ENCODE results near the gene RGS17. TPM values are rescaled to one million over a fixed set of nuclear protein-coding genes. Genes with fewer than 3 reads are reported as not detected.

Gene RGS17
- total RNA-seq, 1 experiment from 2014 or later = 3.2 TPM

GRCh38 chr6:153096792-153097191 lies 34.3 kb downstream of the RGS17 start:
- H3T11ph ChIP-seq (ENCODE audit: low read length) = no peak overlapping the region
- no peak overlapping the region for H4K8ac ChIP-seq (replicated peaks; ENCODE audit: insufficient read length, low read depth, low read length)
- H3K14ac ChIP-seq (ENCODE audit: insufficient read depth, low read length) = no peak overlapping the region
- no peak overlapping the region for H2BK20ac ChIP-seq (ENCODE audit: low read depth, low read length, poor library complexity, severe bottlenecking)
- H3K56ac ChIP-seq (ENCODE audit: insufficient read length, low read depth, low read length) = no peak overlapping the region
- no peaks in the 10 kb centered on the region for H4K20me1 ChIP-seq (ENCODE audit: control insufficient read depth, insufficient read depth, insufficient read length)
- no peak overlapping the region for H2BK15ac ChIP-seq (ENCODE audit: low read depth, low read length)
- H2BK120ac ChIP-seq (ENCODE audit: low read depth, low read length, poor library complexity, severe bottlenecking) = no peak overlapping the region
- Mint-ChIP-seq H3K4me3 (no peak overlapping the region), H3K27ac (no peak overlapping the region), H3K27me3 (ENCODE audit: low read depth) (no peaks in the 10 kb centered on the region), H3K4me1 (no peaks in the 10 kb centered on the region), H3K9me3 (no peaks in the 10 kb centered on the region), H3K36me3 (ENCODE audit: insufficient read depth in 1 of 3, low read depth in 3 of 3) (no peaks in the 10 kb centered on the region)
- H2BK12ac ChIP-seq (ENCODE audit: insufficient read length, low read depth, low read length) = no peak overlapping the region
- H3K4ac ChIP-seq (ENCODE audit: low read depth, low read length) = no peak overlapping the region
- DNase-seq = no peak
- no peak overlapping the region for H3K9ac ChIP-seq (ENCODE audit: extremely low read depth, insufficient read length, low read length)
- no peak overlapping the region for H3K27ac ChIP-seq (ENCODE audit: insufficient read length, low read depth, low read length)
- no peak overlapping the region for H2AFZ ChIP-seq (ENCODE audit: low read length)
- no peak overlapping the region for H2BK5ac ChIP-seq (ENCODE audit: insufficient read length, low read length)
- no peak overlapping the region for H3K23ac ChIP-seq (ENCODE audit: insufficient read length, low read depth, low read length)
- TF ChIP-seq CTCF (conservative IDR thresholded peaks at IDR 0.05) = no peak
- H3K4me2 ChIP-seq (ENCODE audit: insufficient read depth, insufficient read length, low read length) = no peak overlapping the region
- no peaks in the 10 kb centered on the region for H3K9me3 ChIP-seq (ENCODE audit: control insufficient read depth, low read depth, low read length)
- no peaks in the 10 kb centered on the region for H3K4me1 ChIP-seq (ENCODE audit: insufficient read depth, low read length)
- no peak overlapping the region for H4K5ac ChIP-seq (ENCODE audit: insufficient read length, low read depth, low read length)
- no peak overlapping the region for H4K91ac ChIP-seq (ENCODE audit: insufficient read length, low read depth, low read length)
- no peaks in the 10 kb centered on the region for H3K79me2 ChIP-seq (ENCODE audit: insufficient read depth, low read length)
- WGBS (ENCODE audit: extremely low coverage, insufficient read length, low lambda C conversion rate) = no CpG with 5 or more reads among the region's 1 CpG
- no peaks in the 10 kb centered on the region for H3K79me1 ChIP-seq (ENCODE audit: insufficient read depth, low read depth, low read length, poor library complexity, severe bottlenecking)
- no peaks in the 10 kb centered on the region for H3K23me2 ChIP-seq (ENCODE audit: insufficient read length, low read depth, low read length, poor library complexity, severe bottlenecking)
- no peak overlapping the region for H3K18ac ChIP-seq (ENCODE audit: insufficient read length, low read depth, low read length)
- no peaks in the 10 kb centered on the region for H3K27me3 ChIP-seq (ENCODE audit: insufficient read depth, low read length)
- no peak overlapping the region for H2AK5ac ChIP-seq (ENCODE audit: insufficient read length, low read length)
